IPS DF 19.7 (cell line): ENCODE measurements around the gene CEP295NL.
"Not testable (repeated sequence)": the region's sequence is repeated elsewhere in the genome, so short reads cannot be mapped to it uniquely, and the experiment has no call there.

Experiments used
- DNase-seq: peaks from one replicate; pipeline ENCODE4 v3.0.0-alpha.2; 2013; ENCODE audit warnings: low read depth, low spot score

CEP295NL gene

DNA sequence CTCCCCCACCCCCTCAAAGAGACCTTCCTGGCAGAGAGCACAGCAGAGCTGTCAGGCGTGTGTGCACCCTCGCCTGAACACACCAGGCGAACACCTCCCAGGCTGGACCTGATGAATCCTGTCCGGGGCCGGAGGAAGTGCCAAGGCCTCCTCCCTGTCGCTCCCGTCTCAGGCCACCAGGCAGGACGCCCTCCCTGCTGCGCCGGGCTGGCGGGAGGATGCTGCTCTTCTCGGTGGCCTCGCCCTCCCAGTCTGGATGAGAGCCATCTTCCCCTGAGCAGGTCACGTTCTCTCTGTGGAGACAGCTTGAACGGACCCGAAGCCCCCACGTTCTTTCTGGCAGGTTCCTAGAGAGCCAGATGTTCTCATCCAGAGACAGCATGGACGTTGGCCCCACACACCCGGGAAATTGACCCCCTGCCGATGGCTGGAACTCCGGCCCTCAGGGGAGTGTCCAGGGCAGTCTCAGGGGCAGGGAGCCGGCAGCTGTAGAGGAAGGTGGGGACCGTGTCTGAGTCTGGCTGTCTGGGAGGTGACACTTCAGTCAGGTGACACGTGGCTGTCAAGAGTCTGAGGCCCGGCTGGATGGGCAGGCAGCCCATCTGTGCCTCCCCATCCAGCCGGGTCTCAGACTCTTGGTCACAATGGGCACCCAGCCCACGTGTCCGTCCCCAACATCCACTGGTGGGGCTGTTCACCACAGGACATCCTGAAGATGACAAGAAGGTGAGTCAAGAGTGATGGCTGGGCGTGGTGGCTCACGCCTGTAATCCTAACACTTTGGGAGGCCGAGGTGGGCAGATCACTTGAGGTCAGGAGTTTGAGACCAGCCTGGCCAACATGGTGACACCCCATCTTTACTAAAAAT is 27.1 kb upstream of the CEP295NL start:
- DNase-seq: no peak

DNA sequence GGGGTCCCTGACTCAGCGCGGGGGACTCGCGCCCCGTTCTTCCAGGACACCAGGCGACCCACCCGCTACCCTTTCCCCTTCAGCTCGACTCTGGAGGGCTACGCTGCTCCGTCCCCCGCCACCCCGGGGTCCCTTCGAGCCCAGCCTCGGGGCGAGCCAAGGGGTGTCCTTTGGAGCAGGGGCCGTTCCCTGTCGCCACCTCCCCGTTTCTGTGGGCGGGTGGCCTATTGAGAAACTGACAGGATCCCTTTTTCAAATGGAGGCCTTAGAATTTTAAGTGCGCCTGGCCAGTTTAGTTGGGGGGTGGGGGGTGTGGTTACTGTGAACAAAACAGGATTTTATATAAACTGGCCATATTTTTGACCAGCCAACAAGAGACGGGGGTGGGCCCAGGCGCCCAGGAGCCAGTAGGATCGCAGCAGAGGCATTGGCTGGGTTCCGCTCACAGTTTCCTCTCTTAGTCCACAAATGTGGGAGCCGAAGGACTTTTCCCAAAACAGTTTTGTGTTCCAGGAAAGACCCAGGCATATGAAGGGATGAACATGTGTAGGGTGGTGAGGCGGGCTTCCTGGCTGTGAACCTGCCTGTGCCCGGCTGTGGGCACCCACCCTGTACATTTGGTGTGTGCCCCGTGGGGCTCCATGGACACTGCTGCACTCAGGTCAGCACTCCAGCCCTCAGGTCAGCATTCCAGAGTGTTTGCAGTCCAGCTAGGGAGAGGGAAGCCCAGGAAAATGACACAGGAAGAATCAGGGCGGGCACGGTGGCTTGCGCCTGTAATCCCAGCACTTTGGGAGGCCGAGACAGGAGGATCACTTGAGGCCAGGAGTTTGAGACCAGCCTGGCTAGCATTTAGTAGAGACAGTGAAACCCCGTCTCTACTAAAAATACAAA is 22.9 kb upstream of the CEP295NL start:
- DNase-seq: no peak

DNA sequence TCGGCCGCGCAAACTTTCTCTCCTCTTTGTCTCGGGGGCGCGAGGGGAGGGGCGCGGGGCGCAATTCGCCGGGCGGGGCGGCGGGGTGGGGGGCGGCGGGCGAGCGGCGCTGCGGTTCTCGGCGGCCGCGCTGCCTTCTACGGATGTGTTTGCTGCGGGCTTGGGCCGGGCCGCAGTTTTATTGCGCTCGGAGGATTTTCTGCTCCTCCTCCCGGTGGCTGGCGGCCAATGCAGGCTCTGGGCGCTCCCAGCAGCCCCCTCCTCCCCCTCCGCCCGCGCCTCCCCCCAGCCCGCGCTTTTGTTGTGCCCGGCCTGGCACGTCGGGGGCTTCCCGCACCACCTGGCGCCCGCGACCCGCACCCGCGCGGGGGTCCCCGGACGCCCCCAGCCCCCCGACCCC is 22.2 kb upstream of the CEP295NL start, which contains the start of gene TIMP2:
Gene TIMP2, minus strand, starts transcription at position 154 of the 400 bp plus-strand sequence. CDS start 299 bp downstream, outside the sequence.
- DNase-seq: no peak

- no peak for DNase-seq
Observed at GRCh38 chr17:78924481-78925151, 21.6 kb upstream of the CEP295NL start.

DNA sequence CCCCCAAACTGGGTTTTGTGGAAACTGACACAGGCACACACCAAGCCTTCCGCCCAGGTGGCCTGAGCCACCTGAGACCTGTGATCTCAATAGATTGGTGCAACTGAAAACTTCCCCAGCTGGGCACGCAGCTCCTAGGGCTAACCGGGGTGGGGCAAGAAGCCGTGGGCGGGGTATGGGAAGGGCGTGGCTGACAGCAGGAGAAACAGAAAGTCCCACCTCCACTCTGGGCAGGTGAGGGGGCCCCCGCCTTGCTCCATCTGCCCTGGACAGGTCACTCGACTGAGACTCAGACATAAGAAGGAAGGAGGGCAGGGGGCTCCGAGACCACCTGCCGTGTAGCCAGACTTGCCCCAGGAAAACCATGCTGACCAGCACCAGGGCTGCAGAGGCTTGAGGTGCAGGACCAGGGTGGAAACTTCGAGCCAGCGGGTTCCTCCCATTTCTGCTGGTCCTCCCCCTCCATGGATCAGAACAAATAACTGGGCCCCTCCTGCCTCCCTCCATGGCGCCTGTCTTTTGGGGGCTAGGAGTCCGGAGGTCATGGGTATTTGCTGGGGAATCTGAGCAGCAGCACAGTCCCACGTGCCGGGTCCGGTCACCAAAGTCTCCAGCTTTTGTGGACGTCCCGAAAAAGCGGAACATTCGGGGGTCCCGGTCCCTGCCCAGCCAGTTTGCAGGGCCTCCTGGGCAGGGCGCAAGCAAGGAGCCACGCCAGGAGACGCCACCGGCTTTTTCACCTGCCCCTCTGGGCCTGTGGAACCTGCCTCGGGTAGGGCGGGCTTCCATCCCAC is 20.9 kb upstream of the CEP295NL start:
- no peak for DNase-seq

DNA sequence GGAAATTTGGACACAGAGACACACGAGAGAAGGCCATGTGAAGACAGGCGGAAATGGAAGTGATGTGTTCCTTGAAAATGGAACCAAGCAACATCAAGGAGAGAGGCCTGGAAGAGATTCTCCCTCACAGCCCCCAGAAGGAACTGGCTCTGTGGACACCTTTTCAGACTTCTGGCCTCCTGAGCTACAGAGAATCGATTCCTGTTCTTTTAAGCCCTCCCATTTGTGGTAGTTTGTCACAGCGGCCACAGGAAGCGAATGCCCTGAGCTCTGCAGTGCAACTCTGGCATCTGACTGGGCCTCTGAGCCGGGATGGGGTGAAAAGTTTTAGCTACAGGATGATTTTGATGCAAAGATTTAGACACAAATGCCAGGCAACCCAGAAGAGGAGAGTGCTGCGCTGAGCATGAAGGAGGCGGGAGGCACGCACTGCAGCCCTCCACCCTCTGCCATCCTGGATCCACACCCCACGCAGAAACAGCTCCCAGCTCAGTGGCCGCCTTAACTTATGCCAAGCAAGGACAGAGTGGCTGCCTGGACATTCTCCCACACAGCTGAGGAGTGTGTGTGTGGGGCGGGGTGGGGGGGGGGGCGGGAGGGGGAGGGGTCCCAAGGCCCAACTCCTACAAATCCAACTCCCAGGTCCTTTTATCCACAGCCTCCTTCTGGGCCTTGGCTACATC is 20.0 kb upstream of the CEP295NL start:
- no peak for DNase-seq

DNA sequence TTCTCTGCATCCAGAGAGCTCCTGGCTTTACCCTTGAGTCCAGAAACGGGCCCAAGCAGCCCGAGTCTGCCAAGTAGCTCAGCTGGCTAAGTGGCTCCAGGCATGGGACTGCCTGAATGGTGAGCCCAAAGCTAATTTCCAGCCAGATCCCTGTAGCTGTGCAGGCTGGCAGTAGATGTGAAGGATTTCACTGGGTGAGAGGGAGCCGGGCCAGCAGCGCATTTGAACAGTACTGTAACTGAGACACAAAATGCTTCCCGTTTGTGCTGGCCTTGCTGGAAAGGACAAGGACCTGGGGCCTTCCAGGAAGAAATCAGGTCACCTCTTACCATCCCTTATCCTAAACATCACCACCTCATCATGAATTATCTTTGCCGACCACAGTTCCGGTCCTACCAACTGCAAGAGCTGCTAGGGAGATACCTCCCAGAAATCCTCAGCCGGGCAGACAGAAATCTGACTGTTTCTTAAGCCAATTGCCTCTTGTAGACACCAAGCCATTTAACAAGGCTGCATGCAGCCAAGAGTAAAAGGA is 18.5 kb upstream of the CEP295NL start:
- DNase-seq: no peak

DNA sequence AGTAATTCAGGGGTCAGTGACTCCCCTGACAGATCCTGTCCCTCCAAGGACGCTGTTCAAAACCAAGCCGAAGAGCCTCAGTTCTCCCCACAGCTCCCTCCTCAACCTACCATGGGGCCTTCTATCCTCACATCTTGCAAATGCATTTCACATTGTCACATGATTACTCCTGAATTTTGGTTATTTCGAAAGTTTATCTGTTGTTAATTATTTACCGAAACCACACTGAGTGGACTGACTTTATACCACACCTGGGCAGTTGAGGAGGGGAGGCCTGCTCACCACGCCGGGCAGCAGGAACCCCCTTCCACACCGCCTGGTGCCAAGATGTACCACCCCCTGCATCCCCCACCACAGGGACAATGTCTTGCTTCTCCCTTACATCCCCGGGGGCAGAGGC is 17.5 kb upstream of the CEP295NL start:
- DNase-seq: no peak

- no peak for DNase-seq
Observed at GRCh38 chr17:78919861-78920450, 17.0 kb upstream of the CEP295NL start.

- no peak for DNase-seq
Observed at GRCh38 chr17:78918979-78919378, 16.0 kb upstream of the CEP295NL start.

DNA sequence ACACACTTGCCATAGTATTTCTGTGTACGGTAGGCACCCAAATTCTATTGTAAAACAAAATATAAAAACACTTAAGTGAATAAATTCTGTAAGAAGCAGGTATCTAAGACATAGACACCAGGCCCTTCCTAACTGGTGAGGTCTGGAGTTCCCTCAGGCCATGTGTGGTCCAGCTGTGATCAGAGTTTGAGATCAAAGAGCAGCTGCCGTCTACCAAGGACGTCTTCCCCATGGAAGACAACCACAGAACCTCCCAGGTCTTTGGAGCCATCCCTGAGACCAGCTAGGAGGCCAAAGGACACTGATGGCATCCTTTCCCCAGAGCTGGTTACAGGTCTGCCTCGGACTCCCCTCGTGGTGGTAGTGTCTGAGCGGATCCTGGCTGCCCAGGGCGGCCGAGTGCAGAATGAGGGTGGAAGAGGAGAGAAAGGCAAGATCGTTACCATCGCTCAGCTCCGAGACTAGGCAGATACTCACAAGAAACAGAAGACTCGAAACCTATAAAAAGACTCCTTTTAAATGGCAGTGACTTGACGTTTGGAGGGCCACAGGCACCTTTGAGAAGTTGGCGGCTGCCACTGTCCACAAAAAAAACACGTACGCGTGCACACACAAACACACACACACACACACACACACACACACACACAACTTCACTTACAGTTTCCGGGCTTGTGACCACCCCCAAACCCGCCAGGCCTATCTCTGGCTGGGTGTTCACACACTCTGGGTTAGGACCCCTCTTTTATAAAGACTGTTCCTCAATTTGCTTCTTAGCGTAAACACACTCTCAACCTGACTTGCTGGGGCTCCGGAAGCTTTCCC is 14.7 kb upstream of the CEP295NL start:
- no peak for DNase-seq

DNA sequence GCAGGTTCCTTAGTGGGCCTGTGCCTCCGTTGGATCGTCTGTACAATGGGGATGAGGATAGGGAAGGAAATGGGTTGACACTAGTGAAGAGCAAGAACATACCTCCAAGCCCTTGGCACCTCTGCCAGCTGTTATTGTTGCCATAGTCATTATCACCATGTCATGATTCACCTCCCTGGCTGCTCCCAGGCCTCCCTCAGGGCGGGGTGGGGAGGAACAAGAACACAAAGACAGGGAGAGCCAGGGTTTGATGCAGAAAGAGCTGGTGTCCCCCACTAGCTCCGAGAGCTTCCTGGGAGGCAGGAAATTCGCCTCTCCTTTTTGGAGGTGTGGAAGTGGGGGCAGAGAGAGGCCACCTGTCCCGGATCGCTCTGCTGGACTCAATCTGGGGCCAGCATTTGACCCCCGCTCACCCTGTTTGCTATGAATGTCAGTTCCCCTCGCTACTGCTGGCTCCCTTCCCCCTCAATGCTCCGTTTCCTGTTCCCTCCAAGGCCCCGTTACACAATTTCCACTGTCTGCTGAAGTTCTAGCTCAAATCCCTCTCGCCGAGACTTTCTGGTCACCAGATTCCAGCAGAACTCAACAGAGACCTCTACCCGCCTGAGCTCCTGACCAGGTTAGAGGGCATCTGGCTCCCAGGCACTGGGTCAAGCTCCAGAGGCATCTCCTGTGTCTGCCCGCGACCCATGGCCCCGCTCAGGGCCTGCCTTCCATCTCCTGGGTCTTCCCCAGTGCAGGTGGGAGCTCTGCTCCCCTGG is 13.1 kb upstream of the CEP295NL start:
- no peak for DNase-seq

- DNase-seq: no peak
Observed at GRCh38 chr17:78913115-78913514, 10.1 kb upstream of the CEP295NL start.

DNA sequence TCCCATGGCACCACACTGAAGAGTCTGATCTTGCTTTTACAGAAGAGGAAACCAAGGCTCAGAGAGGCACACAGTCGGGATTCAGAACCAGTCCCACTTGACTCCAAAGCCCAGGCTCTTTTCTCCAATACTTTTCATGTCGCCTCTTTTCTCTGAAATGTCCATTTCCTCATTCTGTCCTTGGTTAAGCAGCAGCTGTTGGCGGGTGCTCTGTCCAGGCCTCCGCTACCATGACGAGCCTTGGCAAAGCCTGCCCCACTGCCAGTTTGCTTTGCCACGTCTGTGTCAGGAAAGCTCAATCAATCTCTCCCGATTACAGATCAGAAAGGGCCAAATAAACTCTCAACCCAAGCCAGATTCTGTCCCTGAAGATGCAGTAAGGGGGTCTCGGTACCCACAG is 9.1 kb upstream of the CEP295NL start:
- DNase-seq: no peak

GRCh38 chr17:78911543-78911942 is 8.5 kb upstream of the CEP295NL start:
- DNase-seq: not testable (repeated sequence)

GRCh38 chr17:78910497-78911284 is 7.7 kb upstream of the CEP295NL start:
- DNase-seq: no peak

- no peak for DNase-seq
Observed at GRCh38 chr17:78908426-78908825, 5.4 kb upstream of the CEP295NL start.
